Measurements from ENCODE around the gene RNF126.
A peak's percentile ranks its signal among the peaks of the same experiment; 100 is the strongest.

Gene RNF126

DNA sequence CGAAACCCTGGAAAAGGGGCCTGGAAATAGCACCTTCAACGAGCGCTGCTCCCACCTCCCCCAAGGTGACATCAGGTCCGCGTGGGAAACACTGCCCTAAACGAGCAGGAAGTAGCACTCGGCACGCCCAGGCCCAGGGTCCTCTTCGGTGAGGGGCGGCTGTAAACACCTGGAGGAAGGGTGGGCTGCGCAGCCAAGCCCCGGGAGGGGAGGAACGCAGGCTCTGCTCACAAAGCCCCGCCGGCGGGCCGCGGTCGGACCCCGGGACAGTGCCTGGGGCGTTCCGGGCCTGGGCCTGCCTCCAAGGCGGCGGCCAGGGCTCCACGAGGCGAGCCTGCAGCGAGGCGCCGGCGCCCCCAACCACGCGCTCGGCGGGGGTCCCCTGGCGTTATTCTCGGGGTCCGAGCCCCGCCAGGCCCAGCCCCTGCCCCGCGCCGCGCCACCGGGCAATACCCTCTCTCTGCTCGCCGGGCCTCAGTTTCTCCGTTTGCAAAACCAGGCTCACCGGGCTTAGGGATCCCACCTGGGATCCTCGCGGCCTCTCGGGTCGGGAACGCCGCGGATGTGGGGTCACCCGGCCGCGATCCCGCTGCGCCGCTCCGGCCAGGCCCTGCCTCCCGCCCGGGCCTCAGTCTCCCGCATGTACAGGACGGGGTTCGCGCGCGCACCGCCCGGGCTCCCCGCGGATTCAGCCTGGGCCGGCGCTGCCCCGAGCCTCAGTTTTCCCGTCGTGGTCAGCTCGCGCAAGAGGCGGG lies 630 bp downstream of the RNF126 start:
- DNase-seq: no peak

DNA sequence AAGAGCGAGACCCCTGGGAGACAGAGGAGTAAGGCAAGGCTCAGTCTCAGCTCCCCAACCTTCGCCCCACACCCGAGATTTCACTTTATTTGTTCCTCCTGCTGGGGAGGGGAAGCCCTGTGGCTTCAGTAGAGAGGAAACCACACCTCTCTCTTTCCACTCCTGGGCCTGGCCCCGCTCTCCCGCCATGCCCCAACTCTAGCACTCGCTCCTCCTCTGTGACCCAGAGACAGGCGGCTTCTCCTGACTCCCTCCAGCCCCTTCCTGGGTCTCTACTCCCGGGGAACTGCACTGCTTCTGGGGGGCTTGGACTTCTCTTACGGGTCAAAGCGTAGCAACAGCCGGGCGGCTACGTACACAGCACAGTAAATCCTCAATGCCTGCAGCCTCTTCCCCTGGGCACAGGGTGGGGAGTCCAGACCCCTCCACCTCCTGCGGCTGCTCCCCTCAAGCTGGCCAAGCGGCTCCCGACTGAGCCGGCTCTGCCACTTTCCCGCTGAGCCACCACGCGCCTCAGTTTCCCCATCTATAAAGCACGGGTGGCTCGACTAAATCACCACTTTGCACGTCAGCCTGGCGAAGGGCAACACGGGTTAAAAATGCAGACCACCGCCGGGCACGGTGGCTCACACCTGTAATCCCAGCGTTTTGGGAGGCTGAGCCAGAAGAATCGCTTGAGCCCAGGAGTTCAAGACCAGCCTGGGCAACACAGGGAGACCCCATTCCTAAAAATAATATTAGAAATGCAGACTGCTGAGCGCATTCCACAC lies 1.4 kb downstream of the RNF126 start:
- DNase-seq: no peak

DNA sequence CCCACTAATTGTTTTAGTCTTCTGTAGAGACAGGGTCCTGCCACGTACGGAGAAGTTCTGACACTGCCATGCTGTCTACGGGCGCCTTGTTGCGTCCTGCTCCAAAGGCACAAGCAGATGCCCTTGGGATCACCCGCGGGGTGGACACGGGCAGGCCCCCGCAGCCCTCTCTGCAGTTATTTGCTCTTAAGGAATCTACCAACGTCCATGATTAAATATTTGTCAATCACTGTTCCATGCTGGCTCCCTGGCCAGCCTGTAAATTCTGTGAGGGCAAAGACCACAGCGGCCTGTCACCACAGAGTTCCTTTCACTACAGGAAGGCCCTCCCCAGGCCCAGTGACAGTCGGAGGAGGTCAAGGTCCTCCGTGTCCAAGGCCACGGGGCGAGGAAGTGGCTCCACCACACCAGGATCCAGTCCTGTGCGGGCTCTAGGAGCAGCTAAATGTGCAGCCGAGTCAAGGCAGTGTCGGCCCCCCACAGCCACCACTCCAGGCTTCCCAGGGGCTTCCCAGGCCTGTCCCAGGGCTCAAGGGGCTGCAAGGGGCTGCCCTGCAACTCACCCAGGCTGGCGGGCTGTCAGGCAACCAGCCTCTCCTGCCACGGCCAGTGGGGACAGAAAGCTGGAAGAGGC lies 2.1 kb downstream of the RNF126 start:
- no peak for DNase-seq

DNA sequence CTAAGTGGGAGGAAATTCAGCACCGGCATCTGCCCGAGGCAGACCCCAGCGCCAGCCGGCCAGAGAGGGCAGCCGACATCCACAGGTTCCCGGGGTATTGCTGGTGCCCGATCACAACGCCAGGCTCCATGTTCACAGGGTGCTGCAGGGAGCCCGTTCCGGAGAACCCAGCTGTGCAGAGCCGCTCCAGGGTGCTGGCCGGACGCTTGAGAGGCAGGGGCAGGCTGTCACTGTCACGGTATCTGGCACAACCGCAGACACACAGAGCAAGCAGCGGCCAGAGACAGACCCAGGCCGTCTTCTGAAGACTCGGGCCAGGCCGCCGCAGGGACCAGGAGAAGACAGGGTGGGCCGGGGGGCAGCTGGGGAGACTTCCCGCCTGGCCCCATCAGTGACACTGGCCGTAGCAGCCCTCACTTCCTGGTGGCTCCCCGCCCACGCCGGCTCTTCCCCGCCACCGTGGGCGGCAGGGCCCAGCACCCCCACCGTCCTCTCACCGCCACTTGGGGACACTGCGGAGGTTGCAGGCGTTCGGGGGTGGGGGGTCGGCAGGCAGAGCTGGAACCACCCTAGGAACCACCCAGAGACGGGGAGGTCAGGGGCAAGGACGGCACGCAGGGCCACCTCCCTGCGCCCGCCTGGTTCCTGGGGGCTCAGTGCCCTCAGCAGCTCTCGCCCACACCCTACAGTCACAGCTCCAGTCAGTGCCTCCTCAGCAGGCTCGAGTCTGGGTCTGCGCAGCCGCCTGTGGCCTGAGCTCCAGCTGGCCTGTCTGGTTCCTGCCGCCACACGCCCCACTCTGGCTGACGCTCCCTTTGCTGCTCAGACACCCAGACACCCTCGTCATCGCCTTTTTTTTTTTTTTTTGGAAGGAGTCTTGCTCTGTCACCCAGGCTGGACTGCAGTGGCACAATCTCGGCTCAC lies 3.8 kb downstream of the RNF126 start:
- no peak for DNase-seq

DNA sequence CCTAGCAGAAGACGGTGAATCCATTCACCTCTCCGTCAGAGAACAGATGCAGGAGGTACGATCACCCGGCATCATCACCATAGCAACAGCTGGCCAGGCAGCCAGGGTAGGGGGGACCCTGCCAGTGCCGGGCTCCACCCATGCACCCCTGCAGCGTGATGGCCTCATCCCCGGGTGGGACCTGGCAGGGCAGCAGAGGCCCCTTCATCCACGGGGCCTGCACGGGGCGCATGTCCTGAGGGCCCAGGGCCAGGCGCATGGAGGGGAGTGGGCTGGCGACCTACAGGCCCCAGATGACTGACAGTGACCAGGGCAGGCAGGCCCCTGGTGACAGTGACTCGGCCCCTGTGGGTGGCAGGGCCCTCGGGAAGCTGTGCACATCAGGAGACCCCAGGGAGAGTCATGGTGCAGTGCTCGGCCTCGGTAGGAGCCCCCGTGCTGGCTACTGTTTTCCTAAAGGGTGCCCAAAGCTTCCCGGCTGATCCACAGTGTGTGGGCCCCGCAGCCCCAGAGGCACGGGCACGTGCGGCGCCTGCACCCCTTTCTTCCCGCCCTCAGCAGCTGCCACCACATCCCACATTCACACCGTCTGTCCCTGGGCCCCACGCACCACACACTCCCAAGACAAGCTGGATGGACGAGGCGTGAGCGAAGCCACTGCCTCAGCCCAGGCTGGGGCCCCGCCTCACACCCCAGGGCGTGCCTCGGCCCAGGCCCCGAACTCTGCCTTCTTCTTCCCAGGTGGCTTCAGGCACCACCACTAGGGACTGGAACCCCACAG lies 4.8 kb downstream of the RNF126 start:
- no peak for DNase-seq

DNA sequence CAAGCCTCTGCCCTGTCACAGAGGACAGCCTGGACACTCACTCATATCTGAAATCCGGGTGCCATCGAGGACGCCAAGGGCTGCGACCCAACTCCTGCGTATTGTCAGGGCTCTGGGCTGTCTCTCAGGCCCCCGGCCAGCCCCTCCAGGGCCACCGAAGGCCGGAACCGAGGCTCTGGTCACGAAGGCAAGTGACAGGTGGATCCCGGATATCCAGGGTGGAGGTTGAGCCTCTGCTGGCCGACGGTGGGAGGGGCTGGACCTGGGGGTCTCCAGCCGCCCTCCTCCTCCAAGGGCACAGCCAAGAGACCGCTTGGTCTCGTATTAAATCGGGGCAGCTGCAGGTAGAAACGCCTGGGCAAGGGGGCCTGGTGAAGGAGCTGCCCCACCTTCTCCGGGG lies 5.4 kb downstream of the RNF126 start:
- no peak for DNase-seq

GRCh38 chr19:656751-657559 lies 6.1 kb downstream of the RNF126 start:
- no peak for DNase-seq

DNA sequence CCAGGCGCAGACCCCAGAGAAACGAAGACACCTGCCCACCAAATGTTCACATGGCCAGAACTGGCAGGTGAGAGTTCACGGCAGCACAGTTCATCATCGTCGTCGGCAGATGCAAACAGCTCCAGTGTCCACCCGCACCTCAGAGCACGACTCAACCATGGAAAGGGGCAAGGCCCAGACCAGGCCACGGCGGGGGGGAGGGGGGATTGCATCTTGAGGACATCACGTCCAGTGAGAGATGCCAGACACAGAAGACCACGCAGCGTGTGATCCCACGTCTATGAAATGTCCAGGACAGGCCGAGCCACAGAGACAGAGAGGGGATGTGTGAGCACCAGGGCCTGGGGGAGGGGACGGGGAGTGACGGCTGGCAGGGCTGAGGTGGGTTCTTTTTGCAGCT lies 7.3 kb downstream of the RNF126 start:
- no peak for DNase-seq

- no peak for DNase-seq
Measured at GRCh38 chr19:653425-653824, 9.6 kb downstream of the RNF126 start.

DNA sequence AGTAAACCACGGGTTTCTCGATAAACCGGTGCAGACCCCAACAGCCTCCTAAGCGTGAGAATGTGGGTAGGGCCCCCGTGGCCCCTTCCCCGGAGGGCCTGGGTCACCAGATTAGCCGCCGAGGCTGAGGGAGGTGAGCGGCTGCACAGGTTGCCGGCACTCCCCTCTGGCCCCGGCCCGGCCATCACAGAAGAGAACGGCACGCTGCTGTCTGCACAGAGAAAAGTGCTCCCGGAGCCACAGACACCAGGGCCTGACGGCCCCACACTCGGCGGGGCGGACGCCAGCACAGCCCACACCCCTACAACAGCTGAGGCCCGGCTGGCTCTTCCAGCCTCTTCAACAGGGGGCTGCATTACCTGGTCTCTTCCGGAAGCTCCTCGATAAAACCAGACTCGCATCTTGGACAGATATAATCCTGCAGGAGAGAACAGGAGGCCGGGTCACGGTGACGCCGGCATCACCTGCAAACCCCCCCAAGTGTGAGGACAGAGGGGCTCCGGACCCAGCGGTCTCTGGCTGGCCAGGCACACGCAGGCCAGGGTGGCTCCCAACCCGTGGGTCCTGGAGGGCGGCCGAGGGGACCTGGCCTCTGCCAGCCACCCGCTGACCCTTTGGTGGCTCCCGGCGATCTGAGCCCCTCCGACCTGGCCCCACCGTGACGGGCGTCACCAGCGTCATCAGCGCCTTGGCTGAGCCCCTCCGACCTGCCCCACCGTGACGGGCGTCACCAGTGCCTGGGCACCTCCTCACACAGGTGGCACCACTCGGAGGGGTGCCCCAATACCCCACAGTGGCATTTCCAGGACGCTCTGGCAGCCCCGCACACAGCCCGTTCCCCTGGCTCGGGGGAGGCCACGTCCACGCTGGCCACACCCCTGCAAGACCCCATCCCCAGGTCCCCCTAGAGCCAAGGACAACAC lies 10.3 kb downstream of the RNF126 start:
- no peak for DNase-seq

- DNase-seq: no peak
Measured at GRCh38 chr19:651991-652390, 11.0 kb downstream of the RNF126 start.

- no peak for DNase-seq
Measured at GRCh38 chr19:651114-651818, 11.7 kb downstream of the RNF126 start.

DNA sequence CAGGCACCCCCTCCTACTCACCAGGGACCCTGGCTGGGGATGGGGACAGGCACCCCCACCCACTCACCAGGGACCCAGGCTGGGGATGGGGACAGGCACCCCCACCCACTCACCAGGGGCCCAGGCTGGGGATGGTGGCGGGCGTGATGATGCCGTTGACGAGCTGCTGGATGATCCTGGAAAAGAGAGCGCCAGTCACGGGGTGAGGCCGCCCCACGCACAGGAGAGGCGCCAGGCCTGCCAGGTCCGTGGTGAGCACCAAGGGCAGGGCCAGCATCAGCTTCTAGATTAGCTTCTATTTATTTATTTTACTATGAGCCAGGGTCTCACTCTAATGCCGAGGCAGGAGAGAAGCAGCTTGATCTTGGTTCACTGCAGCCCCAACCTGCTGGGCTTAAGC lies 12.9 kb downstream of the RNF126 start:
- DNase-seq: no peak

GRCh38 chr19:648904-649801 lies 13.9 kb downstream of the RNF126 start:
- no peak for DNase-seq

- DNase-seq: peak; percentile 45
Measured at GRCh38 chr19:648305-648704, 14.7 kb downstream of the RNF126 start.

GRCh38 chr19:647566-648284 lies 15.3 kb downstream of the RNF126 start:
- no peak for DNase-seq

- DNase-seq: no peak
Measured at GRCh38 chr19:646779-647565, 16.0 kb downstream of the RNF126 start.

Measured in islet precursor cell (in vitro differentiated cells).